Uterus (tissue), 2 donors: Measurements from ENCODE around the gene DCANP1.

ENCODE experiments used
- CTCF ChIP-seq, 4 experiments: fragments of 200-600 bp in 2 of 4; fragments of 450-650 bp in 2 of 4; sonication (generic) in 2 of 4; IDR thresholded peaks; one replicate each; pipeline ENCODE4 v1.5.1; 2016 to 2019; ENCODE audit warnings: antibody characterized with exemption in 4 of 4, mild to moderate bottlenecking in 2 of 4, moderate library complexity in 1 of 4
- POLR2A ChIP-seq, 2 donors: fragments of 450-650 bp; IDR thresholded peaks; one replicate each; pipeline ENCODE4 v1.6.1; 2016; ENCODE audit warnings: antibody characterized with exemption in 2 of 2, mild to moderate bottlenecking in 1 of 2, moderate library complexity in 1 of 2

- TF ChIP-seq CTCF (IDR thresholded peaks at IDR 0.05) = no peak
- TF ChIP-seq POLR2A (IDR thresholded peaks at IDR 0.05) = no peak
Observed at GRCh38 chr5:135455876-135456237, 8.7 kb upstream of the DCANP1 start.
